HEK293 (cell line): ENCODE measurements around the gene IPO13.

Experiments used
- CTCF ChIP-seq: fragments of 450-650 bp; formaldehyde crosslinking; IDR thresholded peaks from 2 replicates; pipeline ENCODE4 v1.5.1; 2016; ENCODE audit warnings: missing biosample characterization, missing genetic modification characterization
- ZBTB20 ChIP-seq: fragments of 450-650 bp; formaldehyde crosslinking; IDR thresholded peaks from 2 replicates; pipeline ENCODE4 v1.5.1; 2016; ENCODE audit warnings: missing biosample characterization, missing genetic modification characterization
- ZBTB48 ChIP-seq: fragments of 450-650 bp; formaldehyde crosslinking; IDR thresholded peaks from 2 replicates; pipeline ENCODE4 v1.5.1; 2016; ENCODE audit warnings: missing biosample characterization, missing genetic modification characterization
- ZNF121 ChIP-seq: fragments of 450-650 bp; formaldehyde crosslinking; IDR thresholded peaks from 2 replicates; pipeline ENCODE4 v1.5.1; 2016; ENCODE audit warnings: missing biosample characterization, missing genetic modification characterization
- ZNF19 ChIP-seq: fragments of 450-650 bp; formaldehyde crosslinking; IDR thresholded peaks from 2 replicates; pipeline ENCODE4; 2016; ENCODE audit warnings: missing biosample characterization, missing genetic modification characterization, low read depth
- ZNF274 ChIP-seq, 2 experiments: fragments of 200-500 bp in 1 of 2; fragments of 450-650 bp in 1 of 2; sonication (Bioruptor generic) in 1 of 2; formaldehyde crosslinking in 1 of 2; IDR thresholded peaks; 2 replicates each; pipeline versions ENCODE4 v1.5.1 to v1.6.1; 2014 to 2016; ENCODE audit warnings: borderline replicate concordance in 1 of 2, inconsistent platforms in 1 of 2, low read length in 1 of 2, missing biosample characterization in 1 of 2, missing genetic modification characterization in 1 of 2
- TF ChIP-seq, protein P1 (sequence below): fragments of 450-650 bp; formaldehyde crosslinking; IDR thresholded peaks from 2 replicates; pipeline ENCODE4 v1.5.1; 2016; ENCODE audit warnings: missing biosample characterization, missing genetic modification characterization

- TF ChIP-seq ZNF19 (tag by site-specific recombination) (no peak), CTCF (tag by site-specific recombination) (no peak), ZNF274 (IDR thresholded peaks at IDR 0.05; ENCODE audit: low read length) (no peak), ZNF274 (tag by site-specific recombination; IDR thresholded peaks at IDR 0.05; ENCODE audit: borderline replicate concordance) (no peak), ZBTB20 (tag by site-specific recombination) (no peak), ZBTB48 (tag by site-specific recombination) (no peak), ZNF121 (tag by site-specific recombination) (no peak)
- TF ChIP-seq, protein P1, sequence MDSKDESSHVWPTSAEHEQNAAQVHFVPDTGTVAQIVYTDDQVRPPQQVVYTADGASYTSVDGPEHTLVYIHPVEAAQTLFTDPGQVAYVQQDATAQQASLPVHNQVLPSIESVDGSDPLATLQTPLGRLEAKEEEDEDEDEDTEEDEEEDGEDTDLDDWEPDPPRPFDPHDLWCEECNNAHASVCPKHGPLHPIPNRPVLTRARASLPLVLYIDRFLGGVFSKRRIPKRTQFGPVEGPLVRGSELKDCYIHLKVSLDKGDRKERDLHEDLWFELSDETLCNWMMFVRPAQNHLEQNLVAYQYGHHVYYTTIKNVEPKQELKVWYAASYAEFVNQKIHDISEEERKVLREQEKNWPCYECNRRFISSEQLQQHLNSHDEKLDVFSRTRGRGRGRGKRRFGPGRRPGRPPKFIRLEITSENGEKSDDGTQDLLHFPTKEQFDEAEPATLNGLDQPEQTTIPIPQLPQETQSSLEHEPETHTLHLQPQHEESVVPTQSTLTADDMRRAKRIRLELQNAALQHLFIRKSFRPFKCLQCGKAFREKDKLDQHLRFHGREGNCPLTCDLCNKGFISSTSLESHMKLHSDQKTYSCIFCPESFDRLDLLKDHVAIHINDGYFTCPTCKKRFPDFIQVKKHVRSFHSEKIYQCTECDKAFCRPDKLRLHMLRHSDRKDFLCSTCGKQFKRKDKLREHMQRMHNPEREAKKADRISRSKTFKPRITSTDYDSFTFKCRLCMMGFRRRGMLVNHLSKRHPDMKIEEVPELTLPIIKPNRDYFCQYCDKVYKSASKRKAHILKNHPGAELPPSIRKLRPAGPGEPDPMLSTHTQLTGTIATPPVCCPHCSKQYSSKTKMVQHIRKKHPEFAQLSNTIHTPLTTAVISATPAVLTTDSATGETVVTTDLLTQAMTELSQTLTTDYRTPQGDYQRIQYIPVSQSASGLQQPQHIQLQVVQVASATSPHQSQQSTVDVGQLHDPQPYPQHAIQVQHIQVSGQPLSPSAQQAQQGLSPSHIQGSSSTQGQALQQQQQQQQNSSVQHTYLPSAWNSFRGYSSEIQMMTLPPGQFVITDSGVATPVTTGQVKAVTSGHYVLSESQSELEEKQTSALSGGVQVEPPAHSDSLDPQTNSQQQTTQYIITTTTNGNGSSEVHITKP (tag by site-specific recombination): no peak
These were observed 50.0 kb downstream of the IPO13 start for GRCh38 chr1:43996733-43997115.
